Measurements from ENCODE around the gene SLC24A4.
A peak's percentile ranks its signal among the peaks of the same experiment; 100 is the strongest.

Gene SLC24A4

DNA sequence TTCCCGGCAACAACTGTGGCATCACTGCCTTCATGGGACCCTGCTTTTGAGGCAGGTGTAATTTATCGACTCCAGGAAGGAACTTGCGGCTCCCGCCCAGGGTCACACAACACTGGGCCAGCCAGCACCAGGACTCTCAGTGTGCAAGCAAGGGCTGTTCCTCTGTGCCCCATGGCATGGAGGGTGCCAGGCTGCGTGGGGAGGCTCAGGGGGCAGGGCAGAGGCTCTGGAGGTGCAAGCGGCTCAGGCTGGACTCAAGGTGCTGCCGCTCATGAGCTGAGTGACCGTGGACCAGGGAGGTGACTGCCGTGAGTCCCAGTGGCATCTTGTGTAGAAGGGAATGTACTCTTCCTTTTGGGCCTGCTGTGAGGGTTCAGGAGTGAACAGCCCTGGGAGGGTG is 57.6 kb downstream of the SLC24A4 start:
- H3K4me3 ChIP-seq (ENCODE audit: low read depth, low read length), result no peak overlapping the region
- no peaks in the 10 kb centered on the region for H3K36me3 ChIP-seq (ENCODE audit: control insufficient read depth in 2 of 2, insufficient read depth in 1 of 2, low read length in 2 of 2)
- TF ChIP-seq ZNF521 (tag by site-specific recombination; IDR thresholded peaks at IDR 0.05) (no peak), ZNF670 (tag by site-specific recombination; IDR thresholded peaks at IDR 0.05; ENCODE audit: low read depth) (no peak), ZNF354C (tag by site-specific recombination; IDR thresholded peaks at IDR 0.05; ENCODE audit: borderline replicate concordance, low read depth) (no peak), ZNF391 (tag by site-specific recombination; IDR thresholded peaks at IDR 0.05; ENCODE audit: borderline replicate concordance, low read depth) (no peak), HOXD13 (CRISPR knock-in tag; IDR thresholded peaks at IDR 0.05; ENCODE audit: borderline replicate concordance) (no peak), ZNF157 (tag by site-specific recombination; IDR thresholded peaks at IDR 0.05) (no peak), KLF16 (tag by site-specific recombination; IDR thresholded peaks at IDR 0.05) (no peak)
- TF ChIP-seq, protein P1, sequence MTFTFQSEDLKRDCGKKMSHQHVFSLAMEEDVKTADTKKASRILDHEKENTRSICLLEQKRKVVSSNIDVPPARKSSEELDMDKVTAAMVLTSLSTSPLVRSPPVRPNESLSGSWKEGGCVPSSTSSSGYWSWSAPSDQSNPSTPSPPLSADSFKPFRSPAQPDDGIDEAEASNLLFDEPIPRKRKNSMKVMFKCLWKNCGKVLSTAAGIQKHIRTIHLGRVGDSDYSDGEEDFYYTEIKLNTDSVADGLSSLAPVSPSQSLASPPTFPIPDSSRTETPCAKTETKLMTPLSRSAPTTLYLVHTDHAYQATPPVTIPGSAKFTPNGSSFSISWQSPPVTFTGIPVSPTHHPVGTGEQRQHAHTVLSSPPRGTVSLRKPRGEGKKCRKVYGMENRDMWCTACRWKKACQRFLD (tag by site-specific recombination; IDR thresholded peaks at IDR 0.05), result no peak
- TF ChIP-seq, protein P2, sequence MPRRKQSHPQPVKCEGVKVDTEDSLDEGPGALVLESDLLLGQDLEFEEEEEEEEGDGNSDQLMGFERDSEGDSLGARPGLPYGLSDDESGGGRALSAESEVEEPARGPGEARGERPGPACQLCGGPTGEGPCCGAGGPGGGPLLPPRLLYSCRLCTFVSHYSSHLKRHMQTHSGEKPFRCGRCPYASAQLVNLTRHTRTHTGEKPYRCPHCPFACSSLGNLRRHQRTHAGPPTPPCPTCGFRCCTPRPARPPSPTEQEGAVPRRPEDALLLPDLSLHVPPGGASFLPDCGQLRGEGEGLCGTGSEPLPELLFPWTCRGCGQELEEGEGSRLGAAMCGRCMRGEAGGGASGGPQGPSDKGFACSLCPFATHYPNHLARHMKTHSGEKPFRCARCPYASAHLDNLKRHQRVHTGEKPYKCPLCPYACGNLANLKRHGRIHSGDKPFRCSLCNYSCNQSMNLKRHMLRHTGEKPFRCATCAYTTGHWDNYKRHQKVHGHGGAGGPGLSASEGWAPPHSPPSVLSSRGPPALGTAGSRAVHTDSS (tag by site-specific recombination; IDR thresholded peaks at IDR 0.05), result no peak
- TF ChIP-seq, protein P3, sequence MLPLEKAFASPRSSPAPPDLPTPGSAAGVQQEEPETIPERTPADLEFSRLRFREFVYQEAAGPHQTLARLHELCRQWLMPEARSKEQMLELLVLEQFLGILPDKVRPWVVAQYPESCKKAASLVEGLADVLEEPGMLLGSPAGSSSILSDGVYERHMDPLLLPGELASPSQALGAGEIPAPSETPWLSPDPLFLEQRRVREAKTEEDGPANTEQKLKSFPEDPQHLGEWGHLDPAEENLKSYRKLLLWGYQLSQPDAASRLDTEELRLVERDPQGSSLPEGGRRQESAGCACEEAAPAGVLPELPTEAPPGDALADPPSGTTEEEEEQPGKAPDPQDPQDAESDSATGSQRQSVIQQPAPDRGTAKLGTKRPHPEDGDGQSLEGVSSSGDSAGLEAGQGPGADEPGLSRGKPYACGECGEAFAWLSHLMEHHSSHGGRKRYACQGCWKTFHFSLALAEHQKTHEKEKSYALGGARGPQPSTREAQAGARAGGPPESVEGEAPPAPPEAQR (tag by site-specific recombination; IDR thresholded peaks at IDR 0.05), result no peak
- H3K4me1 ChIP-seq (ENCODE audit: control insufficient read depth, insufficient read depth, low read length), result no peaks in the 10 kb centered on the region
- H3K27ac ChIP-seq (ENCODE audit: extremely low read depth, low read depth, low read length), result no peak overlapping the region
- POLR2A ChIA-PET, result no interaction called here
- CTCF ChIA-PET, result no interaction called here
- H3K9me3 ChIP-seq (ENCODE audit: control insufficient read depth, insufficient read depth, low read depth, low read length), result no peaks in the 10 kb centered on the region

DNA sequence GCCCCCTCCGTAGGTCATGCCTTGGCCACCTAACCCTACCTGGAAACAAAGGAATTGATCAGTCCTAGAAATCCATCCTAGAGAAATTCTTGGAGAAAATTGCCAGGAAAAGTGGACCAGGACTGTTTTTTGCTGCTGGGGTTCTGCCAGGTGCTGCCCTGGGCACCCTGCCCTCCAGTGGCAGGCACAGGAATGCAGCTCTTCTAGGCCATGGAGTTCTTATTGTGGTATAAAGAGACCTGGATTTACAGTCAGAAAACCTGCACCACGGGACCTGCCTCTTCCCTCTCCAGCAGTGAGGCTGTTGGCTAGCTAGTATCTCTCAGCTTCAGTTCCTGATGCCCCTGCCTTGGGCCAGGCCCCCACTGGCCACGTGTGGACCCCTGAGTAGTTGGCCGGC is 59.7 kb downstream of the SLC24A4 start:
- POLR2A ChIA-PET, result no interaction called here
- H3K36me3 ChIP-seq (ENCODE audit: control insufficient read depth in 2 of 2, insufficient read depth in 1 of 2, low read length in 2 of 2), result no peaks in the 10 kb centered on the region
- CTCF ChIA-PET, result no interaction called here
- no peak overlapping the region for H3K4me3 ChIP-seq (ENCODE audit: low read depth, low read length)
- H3K4me1 ChIP-seq (ENCODE audit: control insufficient read depth, insufficient read depth, low read length), result no peaks in the 10 kb centered on the region
- H3K27ac ChIP-seq (ENCODE audit: extremely low read depth, low read depth, low read length), result no peak overlapping the region
- no peak for TF ChIP-seq KLF1 (tag by site-specific recombination; IDR thresholded peaks at IDR 0.05)
- TF ChIP-seq, protein P4, sequence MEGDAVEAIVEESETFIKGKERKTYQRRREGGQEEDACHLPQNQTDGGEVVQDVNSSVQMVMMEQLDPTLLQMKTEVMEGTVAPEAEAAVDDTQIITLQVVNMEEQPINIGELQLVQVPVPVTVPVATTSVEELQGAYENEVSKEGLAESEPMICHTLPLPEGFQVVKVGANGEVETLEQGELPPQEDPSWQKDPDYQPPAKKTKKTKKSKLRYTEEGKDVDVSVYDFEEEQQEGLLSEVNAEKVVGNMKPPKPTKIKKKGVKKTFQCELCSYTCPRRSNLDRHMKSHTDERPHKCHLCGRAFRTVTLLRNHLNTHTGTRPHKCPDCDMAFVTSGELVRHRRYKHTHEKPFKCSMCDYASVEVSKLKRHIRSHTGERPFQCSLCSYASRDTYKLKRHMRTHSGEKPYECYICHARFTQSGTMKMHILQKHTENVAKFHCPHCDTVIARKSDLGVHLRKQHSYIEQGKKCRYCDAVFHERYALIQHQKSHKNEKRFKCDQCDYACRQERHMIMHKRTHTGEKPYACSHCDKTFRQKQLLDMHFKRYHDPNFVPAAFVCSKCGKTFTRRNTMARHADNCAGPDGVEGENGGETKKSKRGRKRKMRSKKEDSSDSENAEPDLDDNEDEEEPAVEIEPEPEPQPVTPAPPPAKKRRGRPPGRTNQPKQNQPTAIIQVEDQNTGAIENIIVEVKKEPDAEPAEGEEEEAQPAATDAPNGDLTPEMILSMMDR (tag by site-specific recombination; IDR thresholded peaks at IDR 0.05), result peak; percentile 45; the same call in 1 of the 2 replicates
- no peaks in the 10 kb centered on the region for H3K9me3 ChIP-seq (ENCODE audit: control insufficient read depth, insufficient read depth, low read depth, low read length)

DNA sequence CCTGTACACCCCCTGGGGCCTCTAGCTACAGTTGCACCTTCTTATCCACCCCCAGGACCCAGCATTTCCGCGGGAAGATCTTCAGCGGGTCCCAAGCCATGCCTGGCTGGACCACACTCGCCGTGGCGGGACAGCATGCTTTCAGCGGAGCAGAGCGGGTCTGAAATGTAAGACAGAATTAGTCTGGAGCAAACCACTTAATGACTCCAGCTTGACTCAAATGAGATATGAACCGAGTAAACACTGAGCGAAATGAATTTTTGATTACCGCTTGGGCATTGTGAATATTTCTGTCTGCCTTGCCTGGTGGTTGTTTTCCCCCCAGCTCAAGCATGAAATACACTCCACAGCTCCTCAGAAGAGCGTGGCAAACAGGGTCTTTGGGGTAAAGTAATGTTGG is 60.8 kb downstream of the SLC24A4 start:
- Histone ChIP-seq H3K4me3 (ENCODE audit: low read depth, low read length) (no peak overlapping the region), H3K9me3 (ENCODE audit: control insufficient read depth, insufficient read depth, low read depth, low read length) (no peaks in the 10 kb centered on the region), H3K4me1 (ENCODE audit: control insufficient read depth, insufficient read depth, low read length) (no peaks in the 10 kb centered on the region), H3K36me3 (ENCODE audit: control insufficient read depth in 2 of 2, insufficient read depth in 1 of 2, low read length in 2 of 2) (no peaks in the 10 kb centered on the region), H3K27ac (ENCODE audit: extremely low read depth, low read depth, low read length) (no peak overlapping the region)
- ChIA-PET CTCF (interaction anchor here (0.6 kb wide), 1 partner anchor 14 kb away, joined by 3 read pairs; no protein-coding TSS in a partner anchor), POLR2A (no interaction called here)
- TF ChIP-seq ZNF311 (tag by site-specific recombination; IDR thresholded peaks at IDR 0.05; ENCODE audit: borderline replicate concordance), result no peak
- no peak for TF ChIP-seq ZNF157 (tag by site-specific recombination; IDR thresholded peaks at IDR 0.05)
- no peak for TF ChIP-seq BCL11A (tag by site-specific recombination; IDR thresholded peaks at IDR 0.05; ENCODE audit: low read depth)
- TF ChIP-seq ZNF658 (tag by site-specific recombination; IDR thresholded peaks at IDR 0.05), result no peak
- TF ChIP-seq ZNF214 (tag by site-specific recombination; IDR thresholded peaks at IDR 0.05; ENCODE audit: borderline replicate concordance), result no peak
- TF ChIP-seq SP2 (tag by site-specific recombination; IDR thresholded peaks at IDR 0.05), result no peak
- TF ChIP-seq ZNF623 (tag by site-specific recombination; IDR thresholded peaks at IDR 0.05), result no peak
- TF ChIP-seq ZNF76 (tag by site-specific recombination; IDR thresholded peaks at IDR 0.05; ENCODE audit: borderline replicate concordance, low read depth), result no peak
- TF ChIP-seq SALL2 (tag by site-specific recombination; IDR thresholded peaks at IDR 0.05; ENCODE audit: borderline replicate concordance), result no peak
- no peak for TF ChIP-seq ZNF221 (tag by site-specific recombination; IDR thresholded peaks at IDR 0.05; ENCODE audit: borderline replicate concordance)
- no peak for TF ChIP-seq ZNF146 (tag by site-specific recombination; IDR thresholded peaks at IDR 0.05)
- TF ChIP-seq, protein P5, sequence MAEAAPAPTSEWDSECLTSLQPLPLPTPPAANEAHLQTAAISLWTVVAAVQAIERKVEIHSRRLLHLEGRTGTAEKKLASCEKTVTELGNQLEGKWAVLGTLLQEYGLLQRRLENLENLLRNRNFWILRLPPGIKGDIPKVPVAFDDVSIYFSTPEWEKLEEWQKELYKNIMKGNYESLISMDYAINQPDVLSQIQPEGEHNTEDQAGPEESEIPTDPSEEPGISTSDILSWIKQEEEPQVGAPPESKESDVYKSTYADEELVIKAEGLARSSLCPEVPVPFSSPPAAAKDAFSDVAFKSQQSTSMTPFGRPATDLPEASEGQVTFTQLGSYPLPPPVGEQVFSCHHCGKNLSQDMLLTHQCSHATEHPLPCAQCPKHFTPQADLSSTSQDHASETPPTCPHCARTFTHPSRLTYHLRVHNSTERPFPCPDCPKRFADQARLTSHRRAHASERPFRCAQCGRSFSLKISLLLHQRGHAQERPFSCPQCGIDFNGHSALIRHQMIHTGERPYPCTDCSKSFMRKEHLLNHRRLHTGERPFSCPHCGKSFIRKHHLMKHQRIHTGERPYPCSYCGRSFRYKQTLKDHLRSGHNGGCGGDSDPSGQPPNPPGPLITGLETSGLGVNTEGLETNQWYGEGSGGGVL (tag by site-specific recombination; IDR thresholded peaks at IDR 0.05), result no peak
- no peak for TF ChIP-seq ZNF544 (tag by site-specific recombination; IDR thresholded peaks at IDR 0.05)
- no peak for TF ChIP-seq ZIC2 (tag by site-specific recombination; IDR thresholded peaks at IDR 0.05)

Measured in HEK293 (cell line).